ENCODE data around the gene SS18.
A peak's percentile ranks its signal among the peaks of the same experiment; 100 is the strongest.
"Not testable (repeated sequence)": the region's sequence is repeated elsewhere in the genome, so short reads cannot be mapped to it uniquely, and the experiment has no call there.

The SS18 gene, protein sequence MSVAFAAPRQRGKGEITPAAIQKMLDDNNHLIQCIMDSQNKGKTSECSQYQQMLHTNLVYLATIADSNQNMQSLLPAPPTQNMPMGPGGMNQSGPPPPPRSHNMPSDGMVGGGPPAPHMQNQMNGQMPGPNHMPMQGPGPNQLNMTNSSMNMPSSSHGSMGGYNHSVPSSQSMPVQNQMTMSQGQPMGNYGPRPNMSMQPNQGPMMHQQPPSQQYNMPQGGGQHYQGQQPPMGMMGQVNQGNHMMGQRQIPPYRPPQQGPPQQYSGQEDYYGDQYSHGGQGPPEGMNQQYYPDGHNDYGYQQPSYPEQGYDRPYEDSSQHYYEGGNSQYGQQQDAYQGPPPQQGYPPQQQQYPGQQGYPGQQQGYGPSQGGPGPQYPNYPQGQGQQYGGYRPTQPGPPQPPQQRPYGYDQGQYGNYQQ

DNA sequence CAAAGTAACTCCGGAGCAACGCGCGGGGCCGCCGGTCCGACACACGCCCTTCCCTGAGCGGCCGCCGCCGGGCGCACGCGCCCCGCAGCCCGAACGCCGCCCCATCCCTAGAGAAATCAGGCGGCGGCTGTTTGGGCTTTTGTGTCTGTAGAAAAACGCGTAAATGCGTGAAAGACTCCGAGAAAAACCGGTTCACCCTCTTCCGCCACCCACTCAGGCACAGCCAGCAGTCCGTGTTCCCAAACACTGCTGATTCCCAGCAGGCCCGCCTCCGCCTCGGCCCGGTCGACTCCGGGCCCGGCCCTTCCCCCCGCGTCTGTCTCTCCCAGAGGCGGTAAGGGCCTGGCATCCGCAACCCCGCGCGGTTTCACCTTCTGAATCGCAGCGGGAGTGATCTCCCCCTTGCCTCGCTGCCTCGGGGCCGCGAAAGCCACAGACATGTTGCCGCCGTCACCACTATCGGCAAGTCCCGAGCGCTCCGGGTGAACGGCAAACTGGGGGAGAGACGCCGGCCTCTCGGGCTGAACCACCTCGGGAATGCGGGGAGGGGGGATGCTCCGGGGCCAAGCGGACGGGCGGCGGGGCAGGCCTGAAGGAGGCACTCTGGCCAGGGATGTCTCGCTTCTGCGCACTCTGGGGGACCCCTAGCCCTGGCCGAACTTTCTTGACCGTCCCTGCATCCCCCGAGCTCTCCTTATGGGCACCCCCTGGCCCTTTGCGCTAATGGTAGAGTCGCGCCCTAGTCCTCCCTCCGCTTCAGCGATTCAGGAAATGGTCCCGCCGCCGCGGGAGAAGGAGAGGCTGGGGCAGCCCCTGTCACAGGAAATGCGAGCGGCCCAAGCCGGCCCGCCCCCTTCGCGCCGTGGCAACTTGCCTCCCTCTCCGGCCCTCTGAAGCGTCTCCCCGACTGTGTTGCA, at the start of gene SS18:
Gene SS18 (minus strand): TSS at position 484 of the 917 bp plus-strand sequence. CDS start 44 bp downstream, at position 440.
- ChIA-PET POLR2A (ENCODE audit: low non-redundant PET) (no interaction called here), CTCF (no interaction called here)
- peak within 1 kb of the TSS; percentile 96 for H3K27ac ChIP-seq
- DNase-seq (ENCODE audit: low spot score) = peak; percentile 86
- TF ChIP-seq, protein P1, sequence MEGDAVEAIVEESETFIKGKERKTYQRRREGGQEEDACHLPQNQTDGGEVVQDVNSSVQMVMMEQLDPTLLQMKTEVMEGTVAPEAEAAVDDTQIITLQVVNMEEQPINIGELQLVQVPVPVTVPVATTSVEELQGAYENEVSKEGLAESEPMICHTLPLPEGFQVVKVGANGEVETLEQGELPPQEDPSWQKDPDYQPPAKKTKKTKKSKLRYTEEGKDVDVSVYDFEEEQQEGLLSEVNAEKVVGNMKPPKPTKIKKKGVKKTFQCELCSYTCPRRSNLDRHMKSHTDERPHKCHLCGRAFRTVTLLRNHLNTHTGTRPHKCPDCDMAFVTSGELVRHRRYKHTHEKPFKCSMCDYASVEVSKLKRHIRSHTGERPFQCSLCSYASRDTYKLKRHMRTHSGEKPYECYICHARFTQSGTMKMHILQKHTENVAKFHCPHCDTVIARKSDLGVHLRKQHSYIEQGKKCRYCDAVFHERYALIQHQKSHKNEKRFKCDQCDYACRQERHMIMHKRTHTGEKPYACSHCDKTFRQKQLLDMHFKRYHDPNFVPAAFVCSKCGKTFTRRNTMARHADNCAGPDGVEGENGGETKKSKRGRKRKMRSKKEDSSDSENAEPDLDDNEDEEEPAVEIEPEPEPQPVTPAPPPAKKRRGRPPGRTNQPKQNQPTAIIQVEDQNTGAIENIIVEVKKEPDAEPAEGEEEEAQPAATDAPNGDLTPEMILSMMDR (conservative IDR thresholded peaks at IDR 0.05; ENCODE audit: low read depth) = no peak

DNA sequence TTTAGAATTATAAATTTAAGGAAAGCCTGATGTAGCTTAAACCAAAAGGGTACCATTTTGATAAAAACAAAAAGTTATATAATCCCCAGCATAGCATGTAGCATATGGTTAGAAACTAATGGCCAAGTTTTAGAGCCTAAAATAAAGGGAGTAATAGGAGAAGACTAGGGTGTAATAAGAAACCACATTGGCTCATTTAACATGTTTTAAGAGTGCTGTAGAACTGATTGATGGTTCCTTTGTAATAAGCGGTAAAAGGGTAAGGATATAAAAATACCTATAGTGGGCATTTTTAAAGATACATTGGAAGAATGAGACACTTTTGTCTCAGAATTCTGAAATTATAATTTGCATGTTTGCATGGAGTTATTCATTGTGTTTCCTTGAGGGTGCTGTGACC, 45.1 kb upstream of the SS18 start:
- POLR2A ChIA-PET (ENCODE audit: low non-redundant PET) = no interaction called here
- TF ChIP-seq, protein P1 (conservative IDR thresholded peaks at IDR 0.05; ENCODE audit: low read depth) = no peak
- H3K27ac ChIP-seq = no peak overlapping the region
- CTCF ChIA-PET = no interaction called here
- DNase-seq (ENCODE audit: low spot score) = no peak

DNA sequence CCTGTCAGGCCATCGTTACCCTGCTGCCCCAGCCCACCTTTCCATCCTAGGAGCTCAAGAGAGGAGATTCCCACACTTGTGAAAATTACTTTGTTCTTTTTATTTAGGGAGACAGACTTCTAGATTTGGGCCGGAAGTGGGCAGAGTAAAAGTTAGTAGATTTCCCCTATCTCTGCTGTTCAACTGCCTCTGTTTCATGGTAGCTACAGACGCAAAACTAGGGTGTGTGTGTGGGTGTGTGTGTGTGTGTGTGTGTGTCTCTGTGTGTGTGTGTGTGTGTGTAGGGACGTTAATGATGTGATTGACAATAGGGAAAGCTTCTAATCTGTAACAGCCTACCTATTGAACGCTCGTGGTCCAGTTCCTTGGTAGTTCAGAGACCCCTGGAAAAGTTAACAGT, 43.7 kb upstream of the SS18 start:
- TF ChIP-seq, protein P1 (conservative IDR thresholded peaks at IDR 0.05; ENCODE audit: low read depth) = no peak
- ChIA-PET POLR2A (ENCODE audit: low non-redundant PET) (no interaction called here), CTCF (no interaction called here)
- no peak for DNase-seq (ENCODE audit: low spot score)
- H3K27ac ChIP-seq = no peak overlapping the region

DNA sequence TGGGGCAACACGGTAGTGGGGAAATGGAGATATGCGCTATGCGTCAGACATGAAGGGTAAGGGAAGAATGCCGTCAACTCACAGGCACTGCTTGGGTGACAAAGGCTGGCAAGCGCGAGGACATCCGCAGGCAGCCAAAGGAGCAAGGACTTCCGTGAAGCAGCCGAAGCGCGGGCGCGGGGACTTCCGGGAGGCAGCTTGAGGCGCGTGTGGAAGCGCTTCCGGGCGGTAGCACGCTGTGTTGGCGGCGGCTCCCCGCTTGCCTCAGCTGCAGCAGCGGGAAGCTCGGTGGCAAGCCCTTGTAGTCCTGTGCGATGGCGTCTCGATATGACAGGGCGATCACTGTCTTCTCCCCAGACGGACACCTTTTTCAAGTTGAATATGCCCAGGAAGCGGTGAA, 43.2 kb upstream of the SS18 start, which contains the start of gene PSMA8:
Gene PSMA8 (plus strand): TSS at position 218 of the 400 bp plus-strand sequence. CDS start 97 bp downstream, at position 315.
- no peak within 1 kb of the TSS for H3K27ac ChIP-seq
- DNase-seq (ENCODE audit: low spot score) = no peak
- POLR2A ChIA-PET (ENCODE audit: low non-redundant PET) = no interaction called here
- CTCF ChIA-PET = no interaction called here
- TF ChIP-seq, protein P1 (conservative IDR thresholded peaks at IDR 0.05; ENCODE audit: low read depth) = no peak

DNA sequence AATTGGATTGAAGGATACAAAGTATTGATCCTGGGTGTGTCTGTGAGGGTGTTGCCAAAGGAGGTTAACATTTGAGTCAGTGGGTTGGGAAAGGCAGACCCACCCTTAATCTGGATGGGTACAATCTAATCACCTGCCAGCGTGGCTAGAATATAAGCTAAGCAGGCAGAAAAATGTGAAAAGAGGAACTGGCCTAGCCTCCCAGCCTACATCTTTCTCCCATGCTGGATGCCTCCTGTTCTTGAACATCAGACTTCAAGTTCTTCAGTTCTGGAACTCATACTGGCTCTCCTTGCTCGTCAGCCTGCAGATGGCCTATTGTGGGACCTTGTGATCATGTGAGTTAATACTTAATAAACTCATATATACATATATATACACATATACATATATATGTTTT, 37.8 kb upstream of the SS18 start:
- DNase-seq (ENCODE audit: low spot score); POLR2A ChIA-PET (ENCODE audit: low non-redundant PET): not testable (repeated sequence)

DNA sequence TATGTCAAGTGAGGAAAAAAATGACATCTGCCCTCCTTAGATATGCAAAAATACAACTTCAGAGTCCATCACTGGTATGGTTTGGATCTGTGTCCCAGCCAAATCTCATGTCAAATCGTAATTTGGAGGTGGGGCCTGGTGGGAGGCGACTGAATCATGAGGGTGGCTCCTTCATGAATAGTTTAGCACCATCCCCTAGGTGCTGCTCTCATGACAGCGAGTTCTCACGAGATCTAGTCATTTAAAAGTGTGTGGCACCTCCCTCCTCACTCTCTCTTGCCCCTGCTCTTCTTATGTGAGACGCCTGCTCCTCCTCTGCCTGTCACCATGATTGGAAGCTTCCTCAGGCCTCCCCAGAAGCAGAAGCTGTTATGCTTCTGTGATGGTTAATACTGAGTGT, 37.4 kb upstream of the SS18 start:
- DNase-seq (ENCODE audit: low spot score) = no peak
- POLR2A ChIA-PET (ENCODE audit: low non-redundant PET) = no interaction called here
- H3K27ac ChIP-seq = no peak overlapping the region
- CTCF ChIA-PET = no interaction called here
- TF ChIP-seq, protein P1 (conservative IDR thresholded peaks at IDR 0.05; ENCODE audit: low read depth) = no peak

More for the DNA sequence above, 37.8 kb upstream of the SS18 start:
- CTCF ChIA-PET, H3K27ac ChIP-seq: not testable (repeated sequence)

DNA sequence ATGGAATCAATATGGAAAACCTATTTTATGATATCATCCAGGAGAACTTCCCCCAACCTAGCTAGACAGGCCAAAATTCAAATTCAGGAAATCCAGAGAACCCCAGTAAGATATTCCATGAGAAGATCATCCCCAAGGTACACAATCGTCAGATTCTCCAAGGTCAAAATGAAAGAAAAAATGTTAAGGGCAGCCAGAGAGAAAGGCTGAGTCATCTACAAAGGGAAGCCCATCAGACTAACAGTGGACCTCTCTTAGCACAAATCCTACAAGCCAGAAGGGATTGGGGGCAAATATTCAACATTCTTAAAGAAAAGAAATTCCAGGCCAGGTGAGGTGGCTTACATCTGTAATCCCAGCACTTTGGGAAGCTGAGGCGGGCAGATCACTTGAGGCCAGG, 31.6 kb upstream of the SS18 start:
- H3K27ac ChIP-seq; CTCF ChIA-PET; DNase-seq (ENCODE audit: low spot score); POLR2A ChIA-PET (ENCODE audit: low non-redundant PET): not testable (repeated sequence)
